HCT116 (cell line): Measurements from ENCODE around the gene POLD1. TPM values are rescaled to one million over a fixed set of nuclear protein-coding genes. Genes with fewer than 3 reads are reported as not detected.

Experiments used
- ATAC-seq: fragments of 200-7000 bp; cut with Tn5 transposase; 2 replicates; pipeline ENCODE4 v1.9.1; 2020; ENCODE audit warnings: mild to moderate bottlenecking, moderate library complexity
- BruUV-seq: library from RNA; stranded (reverse); fragments of 400-500 nt; replicated peaks from 2 replicates; lab custom pipeline; 2021; lab: Mats Ljungman, UMichigan
- CTCF ChIA-PET: fragments of 300-600 bp; sonication (Branson Sonifier 250); formaldehyde crosslinking; loops from one replicate; lab custom pipeline; 2021; ENCODE audit warnings: antibody characterized with exemption; lab: Charles Lee
- POLR2A ChIA-PET: fragments of 300-600, 350-600 bp; sonication (Branson Sonifier 250); formaldehyde crosslinking; loops from one replicate; lab custom pipeline; 2021; ENCODE audit warnings: antibody characterized with exemption; lab: Charles Lee
- RAD21 ChIA-PET, 2 experiments: fragments of 300-600 bp; sonication (Branson Sonifier 250); formaldehyde crosslinking; loops; one replicate each; lab custom pipeline; 2023; ENCODE audit warnings: low total read pairs in 2 of 2; ENCODE audit not compliant: uncharacterized antibody in 2 of 2, unreplicated experiment in 2 of 2, low non-redundant PET in 1 of 2; lab: Charles Lee
- DNase-seq: peaks from one replicate; pipeline ENCODE4 v3.0.0-alpha.2; 2010; ENCODE audit warnings: low read depth, low spot score
- H2AFZ ChIP-seq: fragments of 200-600 bp; shearing (Covaris generic), sonication (generic); 2 replicates; pipeline ENCODE4 v1.6.1; 2017; ENCODE audit warnings: low read depth, mixed run types, mixed read lengths, antibody characterized with exemption, low read length; ENCODE audit not compliant: poor library complexity, severe bottlenecking
- H3K27ac ChIP-seq: 2 replicates; pipeline ENCODE4 v1.5.1; 2012; ENCODE audit warnings: low read depth, low read length
- H3K27me3 ChIP-seq: fragments of 200-600 bp; sonication (generic); 2 replicates; pipeline ENCODE4 v1.6.1; 2016; ENCODE audit warnings: mixed run types, low read length, mixed read lengths; ENCODE audit not compliant: insufficient read depth
- H3K36me3 ChIP-seq, 2 experiments: fragments of 200-500 bp in 1 of 2; fragments of 200-600 bp in 1 of 2; sonication (Bioruptor generic) in 1 of 2; sonication (generic) in 1 of 2; 2 replicates each; pipeline versions ENCODE4 v1.5.1 to v1.6.1; 2014 to 2016; ENCODE audit warnings: low read length in 2 of 2, inconsistent platforms in 1 of 2, mixed read lengths in 1 of 2, mixed run types in 1 of 2; ENCODE audit not compliant: insufficient read depth in 2 of 2, control insufficient read depth in 1 of 2
- H3K4me1 ChIP-seq, 2 experiments: fragments of 200-600 bp in 1 of 2; sonication (generic) in 1 of 2; 2 replicates each; pipeline versions ENCODE4 v1.5.1 to v1.6.1; 2012 to 2017; ENCODE audit warnings: low read length in 2 of 2, inconsistent platforms in 1 of 2, mild to moderate bottlenecking in 1 of 2, mixed read lengths in 1 of 2, mixed run types in 1 of 2, moderate library complexity in 1 of 2; ENCODE audit not compliant: insufficient read depth in 2 of 2, control insufficient read depth in 1 of 2
- H3K4me2 ChIP-seq: fragments of 200-600 bp; sonication (generic); 2 replicates; pipeline ENCODE4 v1.6.1; 2017; ENCODE audit warnings: mixed run types, low read length, mixed read lengths
- H3K4me3 ChIP-seq, 2 experiments: fragments of 200-600 bp in 1 of 2; sonication (generic) in 1 of 2; replicated peaks in 1 of 2; 2 replicates each; pipeline ENCODE4 v1.5.1; 2011 to 2016; ENCODE audit warnings: low read length in 2 of 2, control low read depth in 1 of 2, low read depth in 1 of 2, mild to moderate bottlenecking in 1 of 2, mixed read lengths in 1 of 2, mixed run types in 1 of 2
- H3K79me2 ChIP-seq: fragments of 200-600 bp; sonication (generic); 2 replicates; pipeline ENCODE4 v1.6.1; 2017; ENCODE audit warnings: mild to moderate bottlenecking, mixed run types, low read length, moderate library complexity, mixed read lengths; ENCODE audit not compliant: insufficient read depth
- H3K9ac ChIP-seq: fragments of 200-600 bp; sonication (generic); 2 replicates; pipeline ENCODE4 v1.6.1; 2016; ENCODE audit warnings: low read length, mixed read lengths
- H3K9me2 ChIP-seq: fragments of 200-600 bp; sonication (generic), shearing (Covaris generic); 2 replicates; pipeline ENCODE4 v1.6.1; 2017; ENCODE audit warnings: mixed run types, mild to moderate bottlenecking, moderate library complexity; ENCODE audit not compliant: insufficient read depth
- H3K9me3 ChIP-seq, 2 experiments: fragments of 200-500 bp in 1 of 2; fragments of 200-600 bp in 1 of 2; sonication (Bioruptor generic) in 1 of 2; sonication (generic) in 1 of 2; 2 replicates each; pipeline ENCODE4 v1.6.1; 2014 to 2017; ENCODE audit warnings: low read length in 2 of 2, mixed read lengths in 2 of 2, inconsistent platforms in 1 of 2, low read depth in 1 of 2, mild to moderate bottlenecking in 1 of 2, mixed run types in 1 of 2, moderate library complexity in 1 of 2; ENCODE audit not compliant: control insufficient read depth in 1 of 2, insufficient read depth in 1 of 2
- H4K20me1 ChIP-seq: fragments of 200-600 bp; sonication (generic), shearing (Covaris generic); 2 replicates; pipeline ENCODE4 v1.6.1; 2017; ENCODE audit warnings: mixed run types, mild to moderate bottlenecking, moderate library complexity; ENCODE audit not compliant: insufficient read depth
- CBX3 ChIP-seq: IDR thresholded peaks from 2 replicates; pipeline ENCODE4 v1.6.1; 2012; ENCODE audit warnings: low read depth
- EGR1 ChIP-seq: IDR thresholded peaks from 2 replicates; pipeline ENCODE4 v1.6.1; 2012; ENCODE audit warnings: low read depth
- ELF1 ChIP-seq: IDR thresholded peaks from 2 replicates; pipeline ENCODE4 v1.6.1; 2012; ENCODE audit warnings: low read depth, borderline replicate concordance
- FOSL1 ChIP-seq: IDR thresholded peaks from 2 replicates; pipeline ENCODE4 v1.6.1; 2012; ENCODE audit warnings: low read depth
- POLR2AphosphoS5 ChIP-seq: IDR thresholded peaks from 2 replicates; pipeline ENCODE4 v1.6.1; 2011; ENCODE audit warnings: mild to moderate bottlenecking, low read depth, low read length, moderate library complexity
- RAD21 ChIP-seq: IDR thresholded peaks from 2 replicates; pipeline ENCODE4 v1.6.1; 2012; ENCODE audit warnings: low read depth, mild to moderate bottlenecking
- SIN3A ChIP-seq: IDR thresholded peaks from 2 replicates; pipeline ENCODE4 v1.6.1; 2012; ENCODE audit warnings: low read depth
- SP1 ChIP-seq: IDR thresholded peaks from 2 replicates; pipeline ENCODE4 v1.6.1; 2012; ENCODE audit warnings: low read depth
- SRF ChIP-seq: IDR thresholded peaks from 2 replicates; pipeline ENCODE4 v1.6.1; 2012; ENCODE audit warnings: low read depth
- TCF7L2 ChIP-seq: IDR thresholded peaks from 2 replicates; pipeline ENCODE4 v1.7.0; 2011; ENCODE audit warnings: borderline replicate concordance, inconsistent platforms; ENCODE audit not compliant: insufficient read depth, insufficient read length; ENCODE audit errors: extremely low read depth
- YY1 ChIP-seq: IDR thresholded peaks from 2 replicates; pipeline ENCODE4 v1.6.1; 2011; ENCODE audit warnings: low read length, low read depth, moderate library complexity, mild to moderate bottlenecking; ENCODE audit not compliant: insufficient replicate concordance; ENCODE audit errors: extremely low read depth
- ZBTB33 ChIP-seq: IDR thresholded peaks from 2 replicates; pipeline ENCODE4 v1.6.1; 2011; ENCODE audit warnings: mild to moderate bottlenecking, low read length, moderate library complexity; ENCODE audit not compliant: insufficient replicate concordance; ENCODE audit errors: extremely low read depth
- ZFX ChIP-seq: fragments of 450-650 bp; IDR thresholded peaks from 2 replicates; pipeline ENCODE4 v1.6.1; 2017
- intact Hi-C: fragments of 100-400 bp; cut with micrococcal nuclease; formaldehyde crosslinking; loops from 2 replicates; pipeline ENCODE4 v1.10.0; 2022
- total RNA-seq: library from RNA; stranded (reverse); gene quantifications from one replicate; pipeline ENCODE4 v1.2.1, GENCODE V29; 2021; ENCODE audit not compliant: unreplicated experiment
- TF ChIP-seq, protein P1 (sequence below): IDR thresholded peaks from 2 replicates; pipeline ENCODE4 v1.6.1; 2012
- TF ChIP-seq, protein P2 (sequence below): IDR thresholded peaks from 2 replicates; pipeline ENCODE4 v1.6.1; 2012; ENCODE audit warnings: low read depth
- TF ChIP-seq, protein P3 (sequence below), 3 experiments: fragments of 200-600 bp in 1 of 3; sonication (generic) in 1 of 3; IDR thresholded peaks in 2 of 3; conservative IDR thresholded peaks in 1 of 3; 2 replicates each; pipeline ENCODE4 v1.5.1; 2012 to 2017; ENCODE audit warnings: low read depth in 2 of 3, low read length in 2 of 3, antibody characterized with exemption in 1 of 3, borderline replicate concordance in 1 of 3, control low read depth in 1 of 3, mild to moderate bottlenecking in 1 of 3, mixed read lengths in 1 of 3, mixed run types in 1 of 3, moderate library complexity in 1 of 3; ENCODE audit not compliant: insufficient read depth in 1 of 3
- TF ChIP-seq, protein P4 (sequence below): IDR thresholded peaks from 2 replicates; pipeline ENCODE4 v1.6.1; 2012

POLD1 gene
- total RNA-seq, 1 experiment from 2014 or later, result 122 TPM

- intact Hi-C loops, result no loop called here
- no TSS peak for BruUV-seq
- no peaks in the 10 kb centered on the region for H3K79me2 ChIP-seq
- DNase-seq (no peak), ATAC-seq (no peak)
- H3K9ac ChIP-seq, result no peak overlapping the region
- H3K36me3 ChIP-seq, result no peaks in the 10 kb centered on the region
- TF ChIP-seq SIN3A, result no peak
- no peak for TF ChIP-seq SRF
- TF ChIP-seq ZBTB33, result no peak
- TF ChIP-seq, protein P1, sequence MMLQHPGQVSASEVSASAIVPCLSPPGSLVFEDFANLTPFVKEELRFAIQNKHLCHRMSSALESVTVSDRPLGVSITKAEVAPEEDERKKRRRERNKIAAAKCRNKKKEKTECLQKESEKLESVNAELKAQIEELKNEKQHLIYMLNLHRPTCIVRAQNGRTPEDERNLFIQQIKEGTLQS, result no peak
- no peak for TF ChIP-seq TCF7L2
- TF ChIP-seq FOSL1, result no peak
- TF ChIP-seq, protein P2, sequence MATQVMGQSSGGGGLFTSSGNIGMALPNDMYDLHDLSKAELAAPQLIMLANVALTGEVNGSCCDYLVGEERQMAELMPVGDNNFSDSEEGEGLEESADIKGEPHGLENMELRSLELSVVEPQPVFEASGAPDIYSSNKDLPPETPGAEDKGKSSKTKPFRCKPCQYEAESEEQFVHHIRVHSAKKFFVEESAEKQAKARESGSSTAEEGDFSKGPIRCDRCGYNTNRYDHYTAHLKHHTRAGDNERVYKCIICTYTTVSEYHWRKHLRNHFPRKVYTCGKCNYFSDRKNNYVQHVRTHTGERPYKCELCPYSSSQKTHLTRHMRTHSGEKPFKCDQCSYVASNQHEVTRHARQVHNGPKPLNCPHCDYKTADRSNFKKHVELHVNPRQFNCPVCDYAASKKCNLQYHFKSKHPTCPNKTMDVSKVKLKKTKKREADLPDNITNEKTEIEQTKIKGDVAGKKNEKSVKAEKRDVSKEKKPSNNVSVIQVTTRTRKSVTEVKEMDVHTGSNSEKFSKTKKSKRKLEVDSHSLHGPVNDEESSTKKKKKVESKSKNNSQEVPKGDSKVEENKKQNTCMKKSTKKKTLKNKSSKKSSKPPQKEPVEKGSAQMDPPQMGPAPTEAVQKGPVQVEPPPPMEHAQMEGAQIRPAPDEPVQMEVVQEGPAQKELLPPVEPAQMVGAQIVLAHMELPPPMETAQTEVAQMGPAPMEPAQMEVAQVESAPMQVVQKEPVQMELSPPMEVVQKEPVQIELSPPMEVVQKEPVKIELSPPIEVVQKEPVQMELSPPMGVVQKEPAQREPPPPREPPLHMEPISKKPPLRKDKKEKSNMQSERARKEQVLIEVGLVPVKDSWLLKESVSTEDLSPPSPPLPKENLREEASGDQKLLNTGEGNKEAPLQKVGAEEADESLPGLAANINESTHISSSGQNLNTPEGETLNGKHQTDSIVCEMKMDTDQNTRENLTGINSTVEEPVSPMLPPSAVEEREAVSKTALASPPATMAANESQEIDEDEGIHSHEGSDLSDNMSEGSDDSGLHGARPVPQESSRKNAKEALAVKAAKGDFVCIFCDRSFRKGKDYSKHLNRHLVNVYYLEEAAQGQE, result no peak
- no peak for TF ChIP-seq ELF1
- TF ChIP-seq YY1, result no peak
- TF ChIP-seq, protein P3, sequence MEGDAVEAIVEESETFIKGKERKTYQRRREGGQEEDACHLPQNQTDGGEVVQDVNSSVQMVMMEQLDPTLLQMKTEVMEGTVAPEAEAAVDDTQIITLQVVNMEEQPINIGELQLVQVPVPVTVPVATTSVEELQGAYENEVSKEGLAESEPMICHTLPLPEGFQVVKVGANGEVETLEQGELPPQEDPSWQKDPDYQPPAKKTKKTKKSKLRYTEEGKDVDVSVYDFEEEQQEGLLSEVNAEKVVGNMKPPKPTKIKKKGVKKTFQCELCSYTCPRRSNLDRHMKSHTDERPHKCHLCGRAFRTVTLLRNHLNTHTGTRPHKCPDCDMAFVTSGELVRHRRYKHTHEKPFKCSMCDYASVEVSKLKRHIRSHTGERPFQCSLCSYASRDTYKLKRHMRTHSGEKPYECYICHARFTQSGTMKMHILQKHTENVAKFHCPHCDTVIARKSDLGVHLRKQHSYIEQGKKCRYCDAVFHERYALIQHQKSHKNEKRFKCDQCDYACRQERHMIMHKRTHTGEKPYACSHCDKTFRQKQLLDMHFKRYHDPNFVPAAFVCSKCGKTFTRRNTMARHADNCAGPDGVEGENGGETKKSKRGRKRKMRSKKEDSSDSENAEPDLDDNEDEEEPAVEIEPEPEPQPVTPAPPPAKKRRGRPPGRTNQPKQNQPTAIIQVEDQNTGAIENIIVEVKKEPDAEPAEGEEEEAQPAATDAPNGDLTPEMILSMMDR (IDR thresholded peaks at IDR 0.05 in 2 of 3, conservative IDR thresholded peaks at IDR 0.05 in 1 of 3; ENCODE audit: borderline replicate concordance in 1 of 3, insufficient read depth in 1 of 3, low read depth in 2 of 3, low read length in 2 of 3), result no peak
- TF ChIP-seq POLR2AphosphoS5, result no peak
- TF ChIP-seq RAD21, result no peak
- no peak for TF ChIP-seq SP1
- no peak for TF ChIP-seq ZFX
- TF ChIP-seq, protein P4, sequence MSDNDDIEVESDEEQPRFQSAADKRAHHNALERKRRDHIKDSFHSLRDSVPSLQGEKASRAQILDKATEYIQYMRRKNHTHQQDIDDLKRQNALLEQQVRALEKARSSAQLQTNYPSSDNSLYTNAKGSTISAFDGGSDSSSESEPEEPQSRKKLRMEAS, result no peak
- no peak for TF ChIP-seq EGR1
- TF ChIP-seq CBX3, result no peak
- no peaks in the 10 kb centered on the region for H3K9me2 ChIP-seq
- RAD21 ChIA-PET, result no interaction called here
- CTCF ChIA-PET, result no interaction called here
- no peak overlapping the region for H3K27ac ChIP-seq
- H3K4me3 ChIP-seq, result no peak overlapping the region
- H3K27me3 ChIP-seq, result no peaks in the 10 kb centered on the region
- H3K4me2 ChIP-seq, result no peak overlapping the region
- H3K9me3 ChIP-seq, result no peaks in the 10 kb centered on the region
- H3K4me1 ChIP-seq, result peaks cover 6 to 21% of the 10 kb centered on the region in 2 experiments
- H4K20me1 ChIP-seq, result no peaks in the 10 kb centered on the region
- H2AFZ ChIP-seq, result no peak overlapping the region
- POLR2A ChIA-PET, result interaction anchor here (0.6 kb wide), 1 partner anchor 290 kb away, joined by 3 read pairs; no protein-coding TSS in a partner anchor
These were observed 50.4 kb downstream of the POLD1 start for GRCh38 chr19:50434525-50434924.
